CD8-positive, alpha-beta memory T cell (primary cell): ENCODE measurements around the gene TRIM34. TPM values are rescaled to one million over a fixed set of nuclear protein-coding genes. Genes with fewer than 3 reads are reported as not detected.
"Not testable (repeated sequence)": the region's sequence is repeated elsewhere in the genome, so short reads cannot be mapped to it uniquely, and the experiment has no call there.

Experiments
- CTCF ChIA-PET: fragments of 350-600 bp; sonication (Branson Sonifier 250); formaldehyde crosslinking; loops from one replicate; lab custom pipeline; 2021; ENCODE audit warnings: antibody characterized with exemption; lab: Charles Lee
- POLR2A ChIA-PET: fragments of 350-600 bp; sonication (Branson Sonifier 250); formaldehyde crosslinking; loops from one replicate; lab custom pipeline; 2021; ENCODE audit warnings: antibody characterized with exemption; lab: Charles Lee
- DNase-seq, 5 donors: peaks; one replicate each; pipeline versions ENCODE4 v3.0.0 to v3.0.0-alpha.2; 2020 to 2022; ENCODE audit warnings: mixed read lengths in 1 of 5
- H3K27ac ChIP-seq: one replicate; pipeline ENCODE4 v1.7.0; 2013; ENCODE audit warnings: low read depth, mild to moderate bottlenecking, low read length, moderate library complexity
- H3K27me3 ChIP-seq: 2 replicates; pipeline ENCODE4 v1.7.0; 2013; ENCODE audit warnings: low read length, mild to moderate bottlenecking; ENCODE audit not compliant: insufficient read depth, poor library complexity, severe bottlenecking
- H3K36me3 ChIP-seq: 2 replicates; pipeline ENCODE4 v1.7.0; 2013; ENCODE audit warnings: mild to moderate bottlenecking, low read length, moderate library complexity; ENCODE audit not compliant: insufficient read depth
- H3K4me1 ChIP-seq: 2 replicates; pipeline ENCODE4 v1.7.0; 2013; ENCODE audit warnings: mild to moderate bottlenecking, low read length, moderate library complexity; ENCODE audit not compliant: insufficient read depth
- H3K4me3 ChIP-seq: 2 replicates; pipeline ENCODE4 v1.7.0; 2013; ENCODE audit warnings: mild to moderate bottlenecking, low read length
- H3K9me3 ChIP-seq: 2 replicates; pipeline ENCODE4 v1.7.0; 2013; ENCODE audit warnings: mild to moderate bottlenecking, low read length
- H3K27ac Mint-ChIP-seq, 8 donors: one replicate each; pipeline ENCODE4 v1.8.0; 2020 to 2021; ENCODE audit warnings: mixed read lengths in 8 of 8, mild to moderate bottlenecking in 6 of 8, inconsistent platforms in 3 of 8, moderate library complexity in 3 of 8
- H3K27me3 Mint-ChIP-seq, 2 donors: one replicate each; pipeline ENCODE4 v1.8.0; 2020 to 2021; ENCODE audit warnings: mixed read lengths in 2 of 2, mild to moderate bottlenecking in 1 of 2, moderate library complexity in 1 of 2
- H3K36me3 Mint-ChIP-seq, 3 donors: one replicate each; pipeline ENCODE4 v1.8.0; 2020 to 2021; ENCODE audit warnings: mixed read lengths in 3 of 3, inconsistent platforms in 1 of 3, mild to moderate bottlenecking in 1 of 3
- H3K4me1 Mint-ChIP-seq, 3 donors: one replicate each; pipeline ENCODE4 v1.8.0; 2020 to 2021; ENCODE audit warnings: mixed read lengths in 3 of 3, inconsistent platforms in 1 of 3, mild to moderate bottlenecking in 1 of 3
- H3K4me3 Mint-ChIP-seq, 7 donors: one replicate each; pipeline ENCODE4 v1.8.0; 2020 to 2021; ENCODE audit warnings: mixed read lengths in 7 of 7, mild to moderate bottlenecking in 6 of 7, moderate library complexity in 4 of 7, inconsistent platforms in 2 of 7
- H3K9me3 Mint-ChIP-seq, 5 donors: one replicate each; pipeline ENCODE4 v1.8.0; 2020 to 2022; ENCODE audit warnings: mixed read lengths in 5 of 5, mild to moderate bottlenecking in 3 of 5, moderate library complexity in 2 of 5, inconsistent platforms in 1 of 5
- polyA plus RNA-seq: library from polyadenylated mRNA; unstranded; fragments of 300-500 nt; fragmentation: Illumina TruSeq; gene quantifications from one replicate; pipeline ENCODE4 v1.2.3, GENCODE V29; 2021
- total RNA-seq, 2 experiments: library from RNA; stranded (reverse); gene quantifications; one replicate each; pipeline ENCODE4 v1.2.3, GENCODE V29; 2021

The TRIM34 gene
- total and polyA plus RNA-seq, 3 experiments from 2014 or later, result 3.1 to 13.5 (median 4.1) TPM

DNA sequence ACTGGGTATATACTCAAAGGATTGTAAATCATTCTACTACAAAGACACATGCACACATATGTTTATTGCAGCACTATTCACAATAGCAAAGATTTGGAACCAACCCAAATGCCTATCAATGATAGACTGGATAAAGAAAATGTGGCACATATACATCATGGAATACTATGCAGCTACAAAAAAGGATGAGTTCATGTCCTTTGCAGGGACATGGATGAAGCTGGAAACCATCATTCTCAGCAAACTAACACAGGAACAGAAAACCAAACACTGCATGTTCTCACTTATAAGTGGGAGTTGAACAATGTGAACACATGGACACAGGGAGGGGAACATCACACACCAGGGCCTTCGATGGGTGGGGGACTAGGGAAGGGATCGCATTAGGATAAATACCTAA is 32.2 kb downstream of the TRIM34 start:
- H3K27me3 ChIP-seq, POLR2A ChIA-PET, H3K4me3 Mint-ChIP-seq, H3K27me3 Mint-ChIP-seq, H3K27ac ChIP-seq, H3K4me1 Mint-ChIP-seq, DNase-seq, H3K27ac Mint-ChIP-seq, H3K36me3 ChIP-seq, CTCF ChIA-PET, H3K4me3 ChIP-seq, H3K9me3 ChIP-seq, H3K4me1 ChIP-seq: not testable (repeated sequence)
- H3K36me3 Mint-ChIP-seq, result peaks cover 2 to 13% (median 10%) of the 10 kb centered on the region in 3 donors
- peaks cover 0 to 10% (median 6%) of the 10 kb centered on the region in 5 donors for H3K9me3 Mint-ChIP-seq

- no peaks in the 10 kb centered on the region for H3K36me3 ChIP-seq
- no peaks in the 10 kb centered on the region for H3K27me3 ChIP-seq
- Mint-ChIP-seq H3K27me3 (no peaks in the 10 kb centered on the region), H3K9me3 (peaks cover 0 to 6% (median 3%) of the 10 kb centered on the region in 5 donors), H3K27ac (peak overlapping the region in 1 of 8 donors; percentile 78), H3K4me3 (no peak overlapping the region), H3K36me3 (peaks cover 2 to 18% (median 13%) of the 10 kb centered on the region in 3 donors), H3K4me1 (no peaks in the 10 kb centered on the region)
- no peak for DNase-seq
- H3K27ac ChIP-seq, result no peak overlapping the region
- ChIA-PET POLR2A (no interaction called here), CTCF (no interaction called here)
- H3K9me3 ChIP-seq, result no peaks in the 10 kb centered on the region
- H3K4me1 ChIP-seq, result no peaks in the 10 kb centered on the region
- H3K4me3 ChIP-seq, result no peak overlapping the region
These were observed 33.5 kb downstream of the TRIM34 start for GRCh38 chr11:5658318-5658717.

DNA sequence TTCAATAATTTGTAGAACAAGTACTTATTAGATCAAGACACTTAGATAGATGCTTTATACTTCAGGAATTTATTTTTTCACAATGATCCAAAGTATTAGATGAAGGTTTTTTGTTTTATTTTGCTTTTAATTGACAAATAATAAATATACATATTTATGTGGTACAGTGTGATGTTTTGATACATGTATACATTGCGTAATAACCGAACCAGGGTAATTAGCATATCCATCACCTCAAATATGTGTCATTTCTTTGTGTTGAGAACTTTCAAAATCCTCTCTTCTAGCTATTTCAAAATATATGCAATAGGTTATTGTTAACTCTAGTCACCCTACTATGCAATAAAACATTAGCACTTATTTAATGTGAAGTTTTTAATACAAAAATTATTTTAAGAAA is 38.7 kb downstream of the TRIM34 start:
- Mint-ChIP-seq H3K36me3 (peaks cover 0 to 46% (median 24%) of the 10 kb centered on the region in 3 donors), H3K27me3 (no peaks in the 10 kb centered on the region), H3K9me3 (no peaks in the 10 kb centered on the region), H3K4me3 (no peak overlapping the region), H3K27ac (peak overlapping the region in 2 of 8 donors; percentile 9 to 41), H3K4me1 (no peaks in the 10 kb centered on the region)
- Histone ChIP-seq H3K9me3 (no peaks in the 10 kb centered on the region), H3K4me3 (no peak overlapping the region), H3K4me1 (no peaks in the 10 kb centered on the region), H3K27ac (no peak overlapping the region), H3K36me3 (peaks cover 25% of the 10 kb centered on the region), H3K27me3 (no peaks in the 10 kb centered on the region)
- DNase-seq, result no peak
- POLR2A ChIA-PET, result no interaction called here
- CTCF ChIA-PET, result no interaction called here

- H3K4me3 Mint-ChIP-seq, result no peak overlapping the region
- H3K27ac Mint-ChIP-seq, result peak overlapping the region in 1 of 8 donors; percentile 68
- POLR2A ChIA-PET, result no interaction called here
- Histone ChIP-seq H3K27ac (no peak overlapping the region), H3K27me3 (no peaks in the 10 kb centered on the region), H3K4me1 (no peaks in the 10 kb centered on the region), H3K4me3 (no peak overlapping the region), H3K36me3 (peaks cover 30% of the 10 kb centered on the region), H3K9me3 (no peaks in the 10 kb centered on the region)
- no peaks in the 10 kb centered on the region for H3K4me1 Mint-ChIP-seq
- CTCF ChIA-PET, result no interaction called here
- DNase-seq, result no peak
- no peaks in the 10 kb centered on the region for H3K9me3 Mint-ChIP-seq
- no peaks in the 10 kb centered on the region for H3K27me3 Mint-ChIP-seq
- peaks cover 0 to 59% (median 29%) of the 10 kb centered on the region in 3 donors for H3K36me3 Mint-ChIP-seq
These were observed 40.3 kb downstream of the TRIM34 start for GRCh38 chr11:5665051-5665570.

DNA sequence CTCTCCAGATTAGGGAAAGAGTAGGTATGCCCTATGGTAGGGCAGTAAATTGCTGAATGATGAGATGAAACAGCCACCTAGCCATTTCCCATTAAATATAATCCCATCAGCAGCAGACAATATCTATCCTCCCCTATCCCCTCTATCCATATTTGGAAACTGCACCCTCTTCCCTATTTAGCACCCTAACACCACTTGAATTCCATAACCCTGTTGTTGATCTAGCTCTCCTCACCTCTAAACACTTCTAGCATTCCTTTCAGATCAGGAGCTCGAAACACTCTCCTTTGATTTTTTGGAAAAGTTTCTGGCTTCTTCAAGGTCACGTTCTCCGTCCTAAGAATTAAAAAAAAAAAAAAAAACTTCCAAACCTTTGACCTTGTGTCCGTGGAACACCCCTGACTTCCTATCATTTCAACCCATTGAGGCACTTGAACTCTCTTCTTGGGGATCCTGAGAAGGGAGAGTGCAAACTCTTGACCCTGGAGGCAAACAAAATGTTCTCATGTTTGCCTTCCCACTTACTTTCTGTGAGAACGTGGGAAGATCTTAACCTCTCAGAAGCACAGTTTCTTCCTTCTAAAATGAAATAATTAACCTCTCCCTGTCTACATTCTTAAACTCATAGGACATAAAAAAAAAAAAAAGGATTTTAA is 41.1 kb downstream of the TRIM34 start:
- POLR2A ChIA-PET, result no interaction called here

GRCh38 chr11:5666402-5666793 is 41.6 kb downstream of the TRIM34 start:
- H3K36me3 ChIP-seq, result peaks cover 36% of the 10 kb centered on the region
- Mint-ChIP-seq H3K36me3 (peaks cover 0 to 72% (median 28%) of the 10 kb centered on the region in 3 donors), H3K27ac (peak overlapping the region in 1 of 8 donors; percentile 18), H3K9me3 (no peaks in the 10 kb centered on the region), H3K4me1 (peaks cover 0 to 4% (median 0%) of the 10 kb centered on the region in 3 donors), H3K4me3 (no peak overlapping the region), H3K27me3 (no peaks in the 10 kb centered on the region)
- ChIA-PET POLR2A (no interaction called here), CTCF (no interaction called here)
- no peaks in the 10 kb centered on the region for H3K4me1 ChIP-seq
- DNase-seq, result no peak
- no peak overlapping the region for H3K4me3 ChIP-seq
- H3K27ac ChIP-seq, result no peak overlapping the region
- no peaks in the 10 kb centered on the region for H3K27me3 ChIP-seq
- H3K9me3 ChIP-seq, result no peaks in the 10 kb centered on the region

More for the DNA sequence above, 41.1 kb downstream of the TRIM34 start:
- Histone ChIP-seq H3K4me3 (no peak overlapping the region), H3K27me3 (no peaks in the 10 kb centered on the region), H3K36me3 (peaks cover 35% of the 10 kb centered on the region), H3K4me1 (no peaks in the 10 kb centered on the region), H3K9me3 (no peaks in the 10 kb centered on the region), H3K27ac (no peak overlapping the region)
- no peaks in the 10 kb centered on the region for H3K9me3 Mint-ChIP-seq
- no peaks in the 10 kb centered on the region for H3K4me1 Mint-ChIP-seq
- no peaks in the 10 kb centered on the region for H3K27me3 Mint-ChIP-seq
- DNase-seq, result no peak
- H3K36me3 Mint-ChIP-seq, result peaks cover 0 to 67% (median 29%) of the 10 kb centered on the region in 3 donors
- no peak overlapping the region for H3K4me3 Mint-ChIP-seq
- peak overlapping the region in 2 of 8 donors; percentile 45 to 48 for H3K27ac Mint-ChIP-seq
- CTCF ChIA-PET, result no interaction called here

DNA sequence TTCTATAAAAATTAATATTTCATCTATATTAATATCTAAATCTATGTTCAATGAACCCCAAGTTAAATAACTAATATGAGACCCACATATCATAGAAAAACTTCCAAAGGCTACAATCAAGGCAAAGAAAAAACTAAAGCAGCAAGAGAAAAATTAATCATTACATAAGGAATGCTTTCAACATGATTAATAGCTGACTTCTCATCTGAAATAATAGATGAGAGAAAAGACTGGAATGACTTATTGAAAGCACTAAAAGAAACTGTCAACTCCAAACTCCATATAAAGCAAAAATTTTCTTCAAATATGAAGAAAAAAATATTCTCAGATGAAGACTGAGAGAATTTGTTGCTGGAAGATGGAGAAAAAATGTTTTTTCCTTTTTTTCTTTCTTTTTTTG is 47.0 kb downstream of the TRIM34 start:
- H3K36me3 ChIP-seq, result peaks cover 12% of the 10 kb centered on the region
- Mint-ChIP-seq H3K27me3 (no peaks in the 10 kb centered on the region), H3K36me3 (peaks cover 6 to 60% (median 19%) of the 10 kb centered on the region in 3 donors), H3K27ac (no peak overlapping the region), H3K9me3 (peaks cover 0 to 1% (median 0%) of the 10 kb centered on the region in 5 donors), H3K4me1 (peaks cover 15 to 30% (median 24%) of the 10 kb centered on the region in 3 donors), H3K4me3 (no peak overlapping the region)
- no peaks in the 10 kb centered on the region for H3K27me3 ChIP-seq
- no peaks in the 10 kb centered on the region for H3K9me3 ChIP-seq
- no peak overlapping the region for H3K27ac ChIP-seq
- no peak overlapping the region for H3K4me3 ChIP-seq
- peaks cover 3% of the 10 kb centered on the region for H3K4me1 ChIP-seq
- POLR2A ChIA-PET, result no interaction called here
- no peak for DNase-seq
- CTCF ChIA-PET, result no interaction called here

GRCh38 chr11:5674391-5674790 is 49.6 kb downstream of the TRIM34 start:
- H3K27ac Mint-ChIP-seq, result peak overlapping the region in 3 of 8 donors; percentile 12 to 56 (median 42)
- Histone ChIP-seq H3K36me3 (peaks cover 25% of the 10 kb centered on the region), H3K9me3 (no peaks in the 10 kb centered on the region), H3K27ac (no peak overlapping the region), H3K4me1 (peaks cover 3% of the 10 kb centered on the region), H3K27me3 (no peaks in the 10 kb centered on the region), H3K4me3 (no peak overlapping the region)
- no peak overlapping the region for H3K4me3 Mint-ChIP-seq
- ChIA-PET POLR2A (no interaction called here), CTCF (no interaction called here)
- peaks cover 21 to 62% (median 22%) of the 10 kb centered on the region in 3 donors for H3K36me3 Mint-ChIP-seq
- no peak for DNase-seq
- H3K27me3 Mint-ChIP-seq, result no peaks in the 10 kb centered on the region
- peaks cover 0 to 1% (median 0%) of the 10 kb centered on the region in 5 donors for H3K9me3 Mint-ChIP-seq
- peaks cover 22 to 40% (median 33%) of the 10 kb centered on the region in 3 donors for H3K4me1 Mint-ChIP-seq
